Right forelimb (tissue), 1 donor: ENCODE results near the gene SF3A2.

Experiments
- DNase-seq: peaks from one replicate; pipeline ENCODE4 v3.0.0-alpha.2; 2018

Gene SF3A2

DNA sequence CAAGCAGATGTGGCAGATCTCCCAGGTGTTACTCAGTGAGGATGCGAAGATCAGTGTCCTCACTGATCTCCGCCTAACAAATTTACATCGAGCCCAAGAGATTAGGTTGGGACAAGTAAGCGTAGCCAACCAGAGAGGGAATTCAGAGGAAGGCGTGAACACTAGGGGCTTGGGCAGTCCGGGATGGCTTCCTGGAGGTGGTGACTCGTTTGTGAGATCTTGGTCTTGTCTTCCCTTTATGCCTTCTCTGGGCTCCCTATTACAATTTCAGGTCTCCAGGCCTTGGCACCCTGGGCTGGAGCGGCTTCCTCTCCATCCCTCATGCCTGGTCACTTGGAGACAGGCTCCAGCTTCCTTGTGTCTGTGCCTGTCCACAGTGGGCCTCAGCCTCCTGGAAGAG is 6.2 kb downstream of the SF3A2 start:
- DNase-seq, result no peak

DNA sequence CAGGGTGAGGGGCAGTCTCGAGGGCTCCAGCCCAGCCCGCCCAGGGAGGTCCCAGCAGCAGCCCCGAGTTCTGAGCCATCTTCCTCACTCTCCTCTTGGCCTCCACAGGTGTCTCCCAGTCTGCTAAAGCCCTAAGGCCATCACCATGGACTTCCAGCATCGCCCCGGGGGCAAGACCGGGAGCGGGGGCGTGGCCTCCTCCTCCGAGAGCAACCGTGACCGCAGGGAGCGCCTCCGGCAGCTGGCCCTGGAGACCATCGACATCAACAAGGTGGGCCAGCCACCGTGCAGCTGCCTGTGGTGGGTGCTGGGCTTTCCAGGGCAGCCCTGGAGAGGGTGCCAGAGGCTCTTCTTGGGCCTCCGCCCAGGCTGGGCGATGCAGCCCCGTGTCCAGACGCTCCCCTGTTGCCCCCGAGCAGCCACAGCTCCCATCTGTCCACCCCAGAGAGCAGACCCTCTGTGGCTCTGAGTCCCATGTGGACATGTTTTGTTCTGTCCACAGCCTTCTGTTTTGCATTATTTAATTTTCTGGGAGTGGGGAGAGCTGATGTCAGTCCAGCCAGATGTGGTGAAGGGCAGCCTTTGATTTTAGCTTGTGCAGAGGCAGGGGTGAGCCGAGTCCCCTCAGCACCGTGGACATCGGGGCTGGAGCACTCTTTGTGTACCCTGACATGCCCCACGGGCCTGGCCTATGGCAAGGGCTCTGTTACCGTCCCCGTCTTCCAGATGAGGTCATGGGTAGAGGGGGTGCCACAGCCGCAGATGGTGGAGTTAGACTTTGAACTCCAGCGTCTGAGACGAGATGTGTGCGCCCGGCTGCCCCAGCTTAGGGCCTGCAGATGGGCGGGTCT is 6.9 kb downstream of the SF3A2 start:
- DNase-seq, result no peak

DNA sequence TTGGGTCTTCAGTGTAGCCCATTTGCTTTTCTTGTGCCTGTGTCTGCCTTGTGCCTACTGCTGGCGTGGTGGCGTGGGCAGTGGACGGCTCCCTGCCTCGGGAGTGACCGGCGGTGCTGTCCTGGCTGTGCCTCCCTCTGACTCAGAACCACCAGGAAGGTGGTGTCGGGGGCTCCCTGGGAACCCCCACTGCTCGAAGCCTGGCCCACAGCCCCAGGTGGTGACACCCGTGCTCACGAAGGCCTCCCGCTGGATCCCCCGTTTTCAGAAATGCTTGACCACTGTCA is 7.4 kb downstream of the SF3A2 start:
- no peak for DNase-seq

DNA sequence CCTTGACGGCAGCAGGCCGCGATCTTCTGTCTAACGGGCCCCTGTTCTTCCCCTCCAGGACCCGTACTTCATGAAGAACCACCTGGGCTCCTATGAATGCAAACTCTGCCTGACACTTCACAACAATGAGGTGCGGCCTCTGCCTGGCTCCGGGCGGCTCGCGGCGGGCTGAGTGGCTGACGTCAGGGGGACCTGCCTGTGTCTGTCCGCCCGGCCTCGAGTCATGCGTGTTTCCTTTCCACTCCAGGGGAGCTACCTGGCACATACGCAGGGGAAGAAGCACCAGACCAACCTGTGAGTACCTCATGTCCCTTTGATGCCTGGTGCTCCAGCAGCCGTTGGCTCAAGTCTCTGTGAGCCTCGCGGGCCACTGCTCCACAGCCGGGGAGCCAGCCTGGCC is 7.9 kb downstream of the SF3A2 start:
- DNase-seq, result no peak

DNA sequence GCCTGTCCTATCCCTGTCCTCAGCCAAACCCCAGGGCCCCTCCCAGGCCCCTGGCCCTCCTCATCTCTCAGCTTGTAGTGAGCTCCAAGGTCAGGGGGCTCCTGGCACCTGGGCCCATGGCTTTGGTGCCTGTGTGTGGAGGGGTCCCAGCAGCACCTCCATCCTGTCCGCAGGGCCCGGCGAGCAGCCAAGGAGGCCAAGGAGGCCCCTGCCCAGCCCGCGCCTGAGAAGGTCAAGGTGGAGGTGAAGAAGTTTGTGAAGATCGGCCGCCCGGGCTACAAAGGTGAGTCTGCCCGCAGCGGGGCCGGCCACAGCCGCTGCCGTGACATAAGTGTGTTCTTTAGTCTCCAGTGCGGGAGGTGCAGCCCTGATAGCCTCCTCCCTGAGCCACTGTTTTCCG is 8.6 kb downstream of the SF3A2 start:
- DNase-seq, result no peak

DNA sequence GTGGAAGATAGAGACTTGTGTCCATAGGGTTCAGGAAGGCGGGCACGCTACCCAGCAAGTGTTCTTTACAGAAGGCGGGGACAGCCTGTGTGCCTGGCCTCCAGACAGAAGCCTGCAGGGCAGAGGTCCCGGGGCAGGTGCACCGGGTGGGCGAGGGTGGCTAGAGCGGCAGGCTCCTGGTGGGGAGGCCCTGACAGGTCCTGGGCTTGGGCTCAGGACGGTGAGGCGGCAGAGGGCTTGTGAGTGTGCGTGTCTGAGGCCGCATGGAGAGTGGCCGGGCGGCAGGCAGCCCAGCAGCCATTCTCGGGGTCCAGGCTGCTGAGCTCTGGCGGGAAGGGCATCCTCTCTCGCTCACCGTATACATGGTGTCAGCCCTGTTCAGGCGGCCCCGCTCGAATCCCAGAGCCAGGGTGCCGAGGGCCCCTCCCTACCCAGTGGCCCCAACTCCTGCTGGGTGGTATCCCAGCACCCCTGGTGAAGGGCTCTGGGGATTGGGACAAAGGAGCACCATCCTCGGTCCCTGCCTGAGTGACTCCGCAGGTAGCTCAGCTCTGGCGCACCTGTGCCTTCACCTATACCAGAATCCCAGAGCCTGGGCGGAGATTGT is 9.5 kb downstream of the SF3A2 start:
- DNase-seq, result no peak

DNA sequence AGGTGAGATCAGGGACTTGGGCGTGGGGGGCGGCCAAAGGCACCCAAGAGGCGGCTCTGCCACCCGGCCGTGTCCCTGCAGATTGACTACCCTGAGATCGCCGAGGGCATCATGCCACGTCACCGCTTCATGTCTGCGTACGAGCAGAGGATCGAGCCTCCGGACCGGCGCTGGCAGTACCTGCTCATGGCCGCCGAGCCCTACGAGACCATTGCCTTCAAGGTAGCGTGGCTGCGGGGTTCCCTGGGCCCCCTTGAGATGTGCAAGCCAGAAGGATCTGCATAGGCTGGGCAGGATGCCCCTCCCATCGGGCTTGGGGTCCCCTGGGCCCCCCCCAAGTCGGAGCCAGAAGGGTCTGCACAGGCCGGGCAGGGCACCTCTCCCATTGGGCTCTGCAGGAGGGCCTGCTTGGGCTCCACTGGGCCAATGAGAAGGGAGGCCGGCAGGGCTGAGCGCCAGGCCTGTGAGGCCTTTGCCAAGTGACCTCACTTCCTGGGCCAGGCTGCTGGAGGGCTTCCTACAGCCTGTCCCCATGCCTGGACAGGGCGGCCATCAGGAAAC is 10.3 kb downstream of the SF3A2 start:
- DNase-seq, result no peak

DNA sequence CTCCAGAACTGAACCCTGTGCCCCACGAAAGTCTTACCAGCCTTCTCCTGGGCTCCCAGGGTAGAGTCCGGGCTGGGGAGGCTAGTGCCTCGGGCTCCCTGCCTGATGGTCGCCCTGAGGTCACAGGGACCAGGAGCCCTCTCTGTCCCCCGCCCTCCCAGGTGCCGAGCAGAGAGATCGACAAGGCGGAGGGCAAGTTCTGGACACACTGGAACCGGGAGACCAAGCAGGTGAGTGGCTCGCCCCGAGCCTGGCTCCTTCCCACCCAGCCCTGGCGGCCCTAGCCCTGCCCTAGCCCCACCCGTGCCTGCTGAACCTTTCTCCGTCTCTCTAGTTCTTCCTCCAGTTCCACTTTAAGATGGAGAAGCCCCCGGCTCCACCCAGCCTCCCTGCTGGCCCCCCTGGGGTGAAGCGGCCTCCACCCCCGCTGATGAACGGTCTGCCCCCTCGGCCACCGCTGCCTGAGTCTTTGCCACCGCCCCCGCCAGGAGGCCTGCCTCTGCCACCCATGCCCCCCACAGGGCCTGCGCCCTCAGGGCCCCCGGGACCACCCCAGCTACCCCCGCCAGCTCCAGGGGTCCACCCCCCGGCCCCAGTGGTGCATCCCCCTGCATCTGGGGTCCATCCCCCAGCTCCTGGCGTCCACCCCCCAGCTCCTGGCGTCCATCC is 10.9 kb downstream of the SF3A2 start:
- DNase-seq, result no peak

DNA sequence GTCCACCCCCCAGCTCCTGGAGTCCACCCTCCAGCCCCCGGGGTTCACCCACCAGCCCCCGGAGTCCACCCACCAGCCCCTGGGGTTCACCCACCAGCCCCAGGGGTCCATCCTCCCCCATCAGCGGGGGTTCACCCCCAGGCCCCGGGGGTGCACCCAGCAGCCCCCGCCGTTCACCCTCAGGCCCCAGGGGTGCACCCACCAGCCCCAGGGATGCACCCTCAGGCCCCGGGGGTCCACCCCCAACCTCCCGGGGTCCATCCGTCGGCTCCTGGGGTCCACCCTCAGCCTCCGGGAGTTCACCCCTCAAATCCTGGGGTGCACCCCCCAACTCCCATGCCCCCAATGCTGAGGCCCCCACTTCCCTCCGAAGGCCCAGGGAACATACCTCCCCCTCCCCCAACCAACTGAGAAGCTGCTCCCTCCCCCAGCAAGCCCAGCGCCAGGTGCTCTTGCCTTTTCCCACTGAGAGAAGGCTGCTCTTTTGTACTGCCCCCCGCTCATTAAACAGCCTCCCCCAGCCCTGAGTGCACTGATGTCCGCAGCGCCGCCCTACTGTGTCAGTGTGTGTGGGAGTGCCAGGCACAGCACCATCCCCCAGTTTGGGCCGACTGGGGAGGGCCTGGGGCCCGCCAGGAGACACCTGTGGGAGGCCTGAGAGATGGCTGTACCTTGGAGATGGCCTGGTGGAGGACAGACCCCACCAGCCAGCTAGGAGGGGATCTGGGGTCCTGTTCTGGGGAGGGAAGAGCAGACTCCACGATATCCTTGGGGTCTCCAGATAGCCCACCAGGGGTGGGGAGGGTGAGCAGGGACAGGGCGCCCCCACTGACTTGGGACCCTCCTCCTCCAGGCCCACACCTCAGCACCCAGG is 11.7 kb downstream of the SF3A2 start:
- no peak for DNase-seq

DNA sequence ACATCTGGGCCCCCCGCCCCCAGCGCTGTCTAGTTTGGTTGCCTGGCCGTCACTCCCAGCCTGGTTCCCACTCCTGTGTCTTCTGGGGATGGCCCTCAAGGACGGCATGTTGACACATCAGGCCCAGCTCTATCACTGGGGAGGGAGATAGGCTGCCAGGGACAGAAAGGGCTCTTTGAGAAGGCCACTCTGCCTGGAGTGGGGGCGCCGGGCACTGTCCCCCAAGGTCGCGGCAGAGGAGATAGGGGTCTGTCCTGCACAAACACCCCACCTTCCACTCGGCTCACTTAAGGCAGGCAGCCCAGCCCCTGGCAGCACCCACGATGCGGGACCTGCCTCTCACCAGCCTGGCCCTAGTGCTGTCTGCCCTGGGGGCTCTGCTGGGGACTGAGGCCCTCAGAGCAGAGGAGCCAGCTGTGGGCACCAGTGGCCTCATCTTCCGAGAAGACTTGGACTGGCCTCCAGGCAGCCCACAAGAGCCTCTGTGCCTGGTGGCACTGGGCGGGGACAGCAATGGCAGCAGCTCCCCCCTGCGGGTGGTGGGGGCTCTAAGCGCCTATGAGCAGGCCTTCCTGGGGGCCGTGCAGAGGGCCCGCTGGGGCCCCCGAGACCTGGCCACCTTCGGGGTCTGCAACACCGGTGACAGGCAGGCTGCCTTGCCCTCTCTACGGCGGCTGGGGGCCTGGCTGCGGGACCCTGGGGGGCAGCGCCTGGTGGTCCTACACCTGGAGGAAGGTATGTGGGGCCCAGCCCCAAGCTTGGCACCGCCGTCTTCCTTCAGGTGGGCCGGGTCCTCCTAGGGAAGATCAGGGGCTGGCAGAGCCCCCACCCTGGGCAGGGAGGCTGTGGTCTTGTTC is 12.6 kb downstream of the SF3A2 start, which contains the start of gene AMH:
Gene AMH, plus strand, starts transcription at position 314 of the 857 bp plus-strand sequence. Its CDS starts 10 bp downstream, at position 324.
- no peak for DNase-seq

DNA sequence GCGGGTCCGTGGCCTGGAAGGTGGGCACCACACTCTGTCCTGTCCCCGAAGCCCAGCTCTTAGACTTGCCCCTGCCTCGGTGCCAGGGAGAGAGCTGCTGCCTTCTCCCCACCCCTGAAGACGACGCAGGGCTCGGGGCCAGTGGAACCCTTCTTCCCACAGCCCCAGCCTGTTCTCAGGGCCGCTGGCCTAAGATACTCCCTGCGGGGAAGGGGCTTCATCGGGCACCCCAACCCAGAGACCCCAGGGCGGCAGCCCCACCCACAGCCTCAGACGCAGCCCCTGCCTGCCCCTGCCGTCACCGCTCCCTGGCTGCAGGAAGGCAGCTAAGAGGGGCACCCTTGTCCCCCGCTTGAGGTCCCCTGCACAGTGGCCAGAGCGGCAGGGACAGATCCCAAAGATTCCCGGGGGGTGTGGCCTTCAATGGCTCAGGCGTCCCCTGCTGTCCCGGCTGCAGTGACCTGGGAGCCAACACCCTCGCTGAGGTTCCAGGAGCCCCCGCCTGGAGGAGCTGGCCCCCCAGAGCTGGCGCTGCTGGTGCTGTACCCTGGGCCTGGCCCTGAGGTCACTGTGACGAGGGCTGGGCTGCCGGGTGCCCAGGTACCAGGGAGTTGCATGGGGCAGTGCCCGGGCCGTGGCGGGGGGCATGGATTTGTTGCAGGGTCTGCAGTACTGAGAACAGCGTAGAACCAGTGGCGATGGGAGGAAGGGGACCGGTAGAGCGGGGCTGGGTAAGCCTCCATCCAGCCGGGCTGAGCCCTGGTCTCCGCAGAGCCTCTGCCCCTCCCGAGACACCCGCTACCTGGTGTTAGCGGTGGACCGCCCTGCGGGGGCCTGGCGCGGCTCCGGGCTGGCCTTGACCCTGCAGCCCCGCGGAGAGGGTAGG is 13.5 kb downstream of the SF3A2 start:
- DNase-seq, result no peak

DNA sequence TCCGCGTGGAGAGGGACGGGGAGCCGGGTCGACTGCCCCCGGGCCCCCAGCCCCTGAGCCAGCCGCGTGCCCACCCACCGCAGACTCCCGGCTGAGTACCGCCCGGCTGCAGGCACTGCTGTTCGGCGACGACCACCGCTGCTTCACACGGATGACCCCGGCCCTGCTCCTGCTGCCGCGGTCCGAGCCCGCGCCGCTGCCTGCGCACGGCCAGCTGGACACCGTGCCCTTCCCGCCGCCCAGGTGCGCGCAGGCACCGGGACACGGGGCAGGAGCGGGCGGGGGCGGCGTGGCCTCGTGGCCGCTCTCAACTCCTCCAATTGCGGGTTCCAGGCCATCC is 14.1 kb downstream of the SF3A2 start:
- no peak for DNase-seq

DNA sequence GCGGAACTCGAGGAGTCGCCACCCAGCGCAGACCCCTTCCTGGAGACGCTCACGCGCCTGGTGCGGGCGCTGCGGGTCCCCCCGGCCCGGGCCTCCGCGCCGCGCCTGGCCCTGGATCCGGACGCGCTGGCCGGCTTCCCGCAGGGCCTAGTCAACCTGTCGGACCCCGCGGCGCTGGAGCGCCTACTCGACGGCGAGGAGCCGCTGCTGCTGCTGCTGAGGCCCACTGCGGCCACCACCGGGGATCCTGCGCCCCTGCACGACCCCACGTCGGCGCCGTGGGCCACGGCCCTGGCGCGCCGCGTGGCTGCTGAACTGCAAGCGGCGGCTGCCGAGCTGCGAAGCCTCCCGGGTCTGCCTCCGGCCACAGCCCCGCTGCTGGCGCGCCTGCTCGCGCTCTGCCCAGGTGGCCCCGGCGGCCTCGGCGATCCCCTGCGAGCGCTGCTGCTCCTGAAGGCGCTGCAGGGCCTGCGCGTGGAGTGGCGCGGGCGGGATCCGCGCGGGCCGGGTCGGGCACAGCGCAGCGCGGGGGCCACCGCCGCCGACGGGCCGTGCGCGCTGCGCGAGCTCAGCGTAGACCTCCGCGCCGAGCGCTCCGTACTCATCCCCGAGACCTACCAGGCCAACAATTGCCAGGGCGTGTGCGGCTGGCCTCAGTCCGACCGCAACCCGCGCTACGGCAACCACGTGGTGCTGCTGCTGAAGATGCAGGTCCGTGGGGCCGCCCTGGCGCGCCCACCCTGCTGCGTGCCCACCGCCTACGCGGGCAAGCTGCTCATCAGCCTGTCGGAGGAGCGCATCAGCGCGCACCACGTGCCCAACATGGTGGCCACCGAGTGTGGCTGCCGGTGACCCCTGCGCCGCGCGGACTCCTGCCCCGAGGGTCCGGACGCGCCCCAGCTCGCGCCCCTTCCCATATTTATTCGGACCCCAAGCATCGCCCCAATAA is 14.8 kb downstream of the SF3A2 start:
- DNase-seq, result no peak

DNA sequence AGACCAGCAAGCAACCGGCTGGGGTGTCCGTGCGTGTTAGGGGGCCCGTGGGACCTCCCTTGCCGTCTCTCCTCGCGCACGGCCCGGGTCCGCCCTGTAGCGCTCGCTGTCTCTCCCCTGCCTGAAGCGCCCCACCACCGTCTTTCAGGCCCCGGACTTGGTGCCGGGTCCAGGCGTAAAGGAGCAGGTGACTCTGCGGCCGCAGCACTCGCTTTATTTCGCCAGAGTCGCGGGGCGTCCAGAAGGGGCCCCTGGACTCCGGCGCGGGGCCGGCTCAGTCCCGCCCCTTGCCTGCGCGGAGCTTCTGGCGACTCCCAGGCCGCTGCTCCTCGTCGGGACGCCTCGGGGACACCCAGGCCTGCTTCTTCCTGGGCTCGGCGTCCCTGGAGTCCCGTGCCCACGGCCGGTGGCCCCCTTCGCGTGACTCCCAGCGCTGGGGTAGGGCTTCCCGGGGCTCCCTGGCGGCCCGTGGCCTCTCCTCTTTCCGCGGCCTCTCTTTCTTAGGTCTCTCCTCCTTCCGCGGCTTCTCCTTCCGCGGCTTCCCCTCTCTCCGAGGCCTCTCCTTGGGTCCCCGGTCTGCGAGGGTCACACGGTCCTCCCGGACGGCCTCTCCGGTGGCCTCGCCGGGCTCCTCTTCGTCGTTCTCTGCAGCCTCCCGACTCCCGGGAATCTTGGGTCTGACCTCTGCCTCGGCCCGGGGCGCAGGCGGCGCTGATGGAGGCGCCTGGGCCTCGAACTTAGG is 15.6 kb downstream of the SF3A2 start:
- DNase-seq, result no peak

DNA sequence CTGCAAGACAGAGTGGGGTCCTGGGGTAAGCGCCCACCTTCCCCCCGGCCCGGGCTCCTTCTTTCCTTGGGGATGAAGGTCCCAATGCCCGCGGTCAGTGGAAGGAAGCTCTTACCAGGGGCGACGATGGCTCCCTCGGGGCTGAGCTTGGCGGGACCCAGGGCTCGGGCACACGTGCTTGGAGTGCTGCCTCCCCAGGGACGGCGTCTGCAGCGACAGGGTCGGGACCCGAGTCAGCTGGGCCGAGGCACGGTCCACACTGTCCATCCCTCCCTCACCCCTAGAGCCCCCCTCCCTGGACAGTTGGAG is 16.1 kb downstream of the SF3A2 start:
- DNase-seq, result no peak

DNA sequence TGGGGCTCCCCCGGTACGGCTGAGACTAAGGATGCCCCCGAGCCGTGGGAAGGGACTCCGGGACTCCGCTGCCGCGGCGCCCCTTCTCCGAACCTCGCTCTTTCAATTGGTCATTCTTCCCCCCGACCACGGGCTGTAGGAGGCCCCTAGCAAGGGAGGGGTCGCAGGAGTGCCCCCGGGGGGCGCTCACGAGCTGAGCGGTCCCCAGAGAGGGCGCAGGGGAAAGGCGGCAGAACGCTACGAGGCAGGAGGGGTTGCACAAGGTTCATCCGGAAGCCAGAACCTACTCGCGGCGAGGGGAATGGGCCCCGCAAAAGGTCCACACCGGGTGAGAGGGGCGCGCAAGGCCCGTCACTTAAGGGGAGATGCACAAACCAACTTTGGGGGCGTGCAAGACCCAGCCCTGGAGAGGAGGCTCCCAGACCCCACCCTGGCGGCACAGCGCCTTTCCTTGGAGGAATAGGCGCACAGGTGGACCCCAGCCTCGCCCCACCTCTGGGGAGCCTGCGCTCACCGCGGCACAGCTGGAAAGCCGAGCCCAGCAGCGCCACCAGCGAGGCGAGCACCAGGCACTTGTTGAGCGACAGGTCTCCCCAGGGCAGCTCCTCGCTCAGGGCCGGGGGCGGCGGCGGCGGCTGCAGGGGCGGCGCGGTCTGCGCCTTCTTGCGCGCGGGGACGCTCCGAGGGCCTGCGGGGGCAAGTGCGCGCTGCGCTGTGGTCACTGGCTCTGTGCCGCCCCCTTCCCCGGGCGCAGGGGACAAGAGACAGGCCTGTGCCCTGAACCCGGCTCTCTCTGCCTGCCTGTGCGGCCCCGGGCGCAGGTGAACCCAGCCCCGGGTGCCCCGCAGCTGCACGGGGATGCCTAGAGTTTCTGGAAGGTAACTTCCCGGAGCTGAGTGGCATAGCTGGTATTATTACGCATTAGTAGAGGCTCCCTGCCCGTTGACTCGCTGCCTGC is 16.8 kb downstream of the SF3A2 start:
- DNase-seq, result no peak

DNA sequence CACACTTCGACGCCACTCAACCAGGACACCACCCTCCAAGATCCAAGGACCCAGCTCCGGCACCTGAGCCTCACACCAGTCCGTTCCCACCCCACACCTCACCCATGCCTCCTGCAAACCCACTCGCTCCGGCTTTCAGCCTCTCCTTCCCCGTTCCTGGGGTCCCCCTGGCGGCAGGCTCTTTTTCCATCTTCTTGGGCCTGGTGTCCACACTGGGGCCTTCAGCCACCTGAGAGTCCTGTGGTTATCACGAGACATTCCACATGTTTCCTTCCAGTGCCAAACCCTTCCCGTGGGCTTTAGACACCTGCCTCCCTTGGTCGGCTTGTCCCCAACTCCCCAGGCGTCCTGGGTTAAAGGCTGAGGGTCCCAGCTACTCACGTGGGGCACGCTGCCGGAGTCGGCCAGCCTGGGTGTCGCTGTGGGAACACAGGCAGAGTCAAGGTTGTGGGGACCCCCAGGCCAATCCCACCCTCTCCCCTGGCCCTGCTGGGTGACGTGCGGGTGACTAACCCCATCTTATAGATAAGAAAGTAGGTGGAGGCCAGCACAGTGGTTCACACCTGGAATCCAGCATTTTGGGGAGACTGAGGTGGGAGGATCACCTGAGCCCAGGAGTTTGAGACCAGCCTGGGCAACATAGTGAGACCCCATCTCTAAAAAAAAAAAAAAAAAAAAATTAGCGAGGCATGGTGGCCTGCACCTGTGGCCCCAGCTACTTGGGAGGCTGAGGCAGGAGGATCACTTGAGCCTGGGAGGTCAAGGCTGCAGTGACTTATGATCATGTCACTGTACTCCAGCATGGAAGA is 17.6 kb downstream of the SF3A2 start:
- DNase-seq, result no peak
